HG03103 (cell line): Measurements from ENCODE around the gene NSMCE4A.
"Not testable (repeated sequence)": the region's sequence is repeated elsewhere in the genome, so short reads cannot be mapped to it uniquely, and the experiment has no call there.

Source experiments
- ATAC-seq: cut with Tn5 transposase; IDR thresholded peaks from one replicate; pipeline ENCODE4 v1.9.1; 2021; ENCODE audit warnings: low read depth; ENCODE audit not compliant: unreplicated experiment

Gene NSMCE4A

DNA sequence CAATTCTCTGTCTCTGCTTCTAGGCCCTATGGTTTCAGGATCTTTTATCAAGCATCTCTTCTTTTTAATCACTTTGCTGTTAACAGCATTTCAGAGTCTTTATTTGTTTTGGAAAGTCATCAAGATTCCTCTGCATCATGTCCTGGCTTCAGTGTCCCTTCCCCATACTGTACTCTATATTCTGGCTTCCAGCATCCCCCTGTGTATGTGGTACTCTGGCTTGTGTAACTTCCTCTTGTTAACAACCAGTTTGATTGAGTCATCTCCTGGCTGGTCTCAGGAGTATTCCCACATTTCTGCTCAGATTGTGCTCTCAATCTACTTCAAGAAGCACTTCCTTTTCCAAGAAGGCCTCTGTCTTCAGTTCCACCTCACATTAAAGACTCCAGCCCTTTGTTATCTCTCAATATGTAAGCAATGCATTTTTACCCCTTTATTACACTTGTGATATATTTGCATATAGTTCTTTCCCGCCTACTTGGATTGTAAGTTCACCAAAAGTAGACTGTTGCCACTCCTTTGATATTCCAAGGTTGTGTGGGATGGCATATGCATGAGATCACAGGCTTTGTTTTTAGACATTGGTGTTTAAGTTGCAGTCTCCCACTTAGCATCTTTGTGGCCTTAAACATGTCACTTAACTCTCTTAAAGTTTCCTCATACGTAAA is 32.1 kb downstream of the NSMCE4A start:
- no peak for ATAC-seq

DNA sequence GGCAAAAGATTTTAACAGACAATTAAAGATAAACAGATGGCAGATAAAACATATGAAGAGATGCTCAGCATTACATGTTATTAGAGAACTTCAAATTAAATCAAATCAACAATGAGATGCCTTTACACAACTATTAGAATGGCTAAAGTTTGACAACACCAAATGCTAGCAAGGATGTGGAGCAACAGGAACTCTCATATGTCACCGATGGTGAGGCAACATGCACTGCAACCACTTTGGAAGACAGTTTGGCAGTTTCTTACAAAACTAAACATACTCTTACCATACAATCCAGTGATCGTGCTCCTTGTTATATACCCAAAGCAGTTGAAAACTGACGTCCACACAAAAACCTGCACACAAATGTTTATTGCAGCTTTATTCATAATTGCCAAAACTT is 33.5 kb downstream of the NSMCE4A start:
- no peak for ATAC-seq

DNA sequence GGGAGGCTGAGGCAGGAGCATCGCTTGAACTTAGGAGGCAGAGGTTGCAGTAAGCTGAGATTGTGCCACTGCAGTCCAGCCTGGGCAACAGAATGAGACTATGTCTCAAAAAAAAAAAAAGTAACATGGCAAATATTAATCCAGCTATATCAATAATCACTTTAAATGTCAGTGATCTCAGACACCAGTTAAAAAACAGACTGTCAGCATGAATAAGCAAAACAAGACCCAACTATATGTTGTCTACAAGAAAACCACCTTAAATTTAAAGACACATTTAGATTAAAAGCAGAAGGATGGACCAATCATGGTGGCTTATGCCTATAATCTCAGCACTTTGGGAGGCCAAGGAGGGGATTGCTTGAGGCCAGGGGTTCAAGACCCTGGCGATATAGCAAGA is 38.7 kb downstream of the NSMCE4A start:
- no peak for ATAC-seq

DNA sequence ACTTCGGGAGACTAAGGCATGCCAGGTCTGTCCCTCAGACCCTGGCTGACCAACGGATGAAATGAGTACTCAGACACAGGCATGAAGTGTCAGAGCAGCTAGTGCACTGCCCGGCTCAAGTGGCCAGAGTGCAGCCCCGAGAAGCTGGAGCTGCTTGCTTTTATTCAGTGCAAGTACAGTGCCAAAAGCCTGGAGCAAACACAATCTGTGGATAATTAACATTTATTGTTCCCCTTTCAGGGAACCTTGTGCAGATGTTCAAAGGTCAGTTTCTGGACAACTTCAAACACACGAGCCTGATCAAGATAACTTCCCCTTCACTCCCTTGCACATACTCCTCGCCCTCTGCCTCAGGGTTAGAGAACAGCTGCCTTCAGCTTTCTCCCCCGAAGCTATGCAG is 39.3 kb downstream of the NSMCE4A start:
- ATAC-seq: no peak

DNA sequence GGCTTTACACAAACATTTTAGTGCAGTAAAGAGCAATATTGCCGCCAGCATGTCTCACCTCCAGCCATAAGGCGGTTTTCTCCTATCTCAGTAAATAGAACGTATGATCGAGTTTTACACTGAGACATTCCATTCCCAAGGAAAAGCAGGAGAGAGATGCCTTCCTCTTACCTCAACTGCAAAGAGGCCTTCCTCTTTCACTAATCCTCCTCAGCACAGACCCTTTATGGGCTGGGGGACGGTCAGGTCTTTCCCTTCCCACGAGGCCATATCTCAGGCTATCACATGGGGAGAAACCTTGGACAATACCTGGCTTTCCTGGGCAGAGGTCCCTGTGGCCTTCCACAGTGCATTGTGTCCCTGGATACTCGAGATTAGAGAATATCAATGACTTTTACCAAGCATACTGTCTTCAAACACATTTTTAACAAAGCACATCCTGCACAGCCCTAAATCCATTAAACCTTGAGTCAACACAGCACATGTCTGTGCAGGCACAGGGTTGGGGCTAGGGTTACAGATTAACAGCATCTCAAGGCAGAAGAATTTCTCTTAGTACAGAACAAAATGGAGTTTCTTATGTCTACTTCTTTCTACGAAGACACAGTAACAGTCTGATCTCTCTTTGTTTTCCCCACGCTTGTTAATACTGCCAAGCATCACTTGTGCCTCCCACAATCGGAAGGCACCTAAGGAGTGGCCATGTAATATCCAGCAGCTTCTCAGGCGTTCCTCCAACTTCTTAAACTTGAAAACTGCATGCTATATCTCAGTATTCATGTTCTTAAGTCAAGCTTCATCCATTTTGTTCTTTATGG is 44.5 kb downstream of the NSMCE4A start:
- not testable (repeated sequence) for ATAC-seq

DNA sequence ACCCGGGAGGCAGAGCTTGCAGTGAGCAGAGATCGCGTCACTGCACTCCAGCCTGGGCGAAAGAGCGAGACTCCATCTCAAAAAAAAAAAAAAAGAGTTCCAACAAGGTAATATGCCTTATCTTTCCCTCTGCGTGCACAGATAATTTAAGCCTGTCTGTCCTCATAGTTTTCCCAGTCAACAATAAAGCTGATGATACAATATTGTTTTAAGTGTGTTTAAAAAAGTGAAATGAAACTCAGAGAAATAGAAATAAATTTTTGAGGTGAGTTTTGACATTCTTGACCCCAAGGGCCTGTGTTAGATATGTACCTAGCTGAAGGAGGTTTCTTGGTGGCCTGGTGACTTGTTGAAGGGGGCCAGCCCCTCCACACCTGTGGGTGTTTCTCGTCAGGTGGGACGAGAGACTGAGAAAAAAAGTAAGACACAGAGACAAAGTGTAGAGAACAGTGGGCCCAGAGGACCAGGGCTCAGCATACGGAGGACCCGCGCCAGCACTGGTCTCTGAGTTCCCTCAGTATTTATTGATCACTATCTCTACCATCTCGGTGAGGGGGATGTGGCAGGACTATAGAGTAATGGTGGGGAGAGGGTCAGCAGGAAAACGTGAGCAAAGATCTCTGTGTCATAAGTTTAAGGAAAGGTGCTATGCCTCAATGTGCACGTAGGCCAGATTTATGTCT is 45.3 kb downstream of the NSMCE4A start:
- not testable (repeated sequence) for ATAC-seq

DNA sequence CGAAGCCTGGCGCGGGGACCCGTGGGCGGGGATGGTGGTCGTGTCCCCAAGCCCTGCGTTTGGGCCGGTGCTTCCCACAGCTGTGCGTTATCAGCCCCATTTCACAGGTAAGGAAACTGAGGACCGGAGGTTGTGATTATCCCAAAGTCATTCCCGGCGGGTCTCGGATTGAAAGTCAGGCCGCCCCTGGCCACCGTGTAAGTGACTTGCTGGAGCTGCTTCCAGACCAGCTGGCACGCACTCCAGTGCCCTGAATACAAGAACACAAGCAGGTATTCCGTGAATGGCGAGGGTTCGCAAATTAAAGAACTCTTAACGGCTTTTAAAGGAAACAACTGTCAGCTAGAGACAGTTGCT is 46.5 kb downstream of the NSMCE4A start:
- peak; percentile 5 for ATAC-seq

DNA sequence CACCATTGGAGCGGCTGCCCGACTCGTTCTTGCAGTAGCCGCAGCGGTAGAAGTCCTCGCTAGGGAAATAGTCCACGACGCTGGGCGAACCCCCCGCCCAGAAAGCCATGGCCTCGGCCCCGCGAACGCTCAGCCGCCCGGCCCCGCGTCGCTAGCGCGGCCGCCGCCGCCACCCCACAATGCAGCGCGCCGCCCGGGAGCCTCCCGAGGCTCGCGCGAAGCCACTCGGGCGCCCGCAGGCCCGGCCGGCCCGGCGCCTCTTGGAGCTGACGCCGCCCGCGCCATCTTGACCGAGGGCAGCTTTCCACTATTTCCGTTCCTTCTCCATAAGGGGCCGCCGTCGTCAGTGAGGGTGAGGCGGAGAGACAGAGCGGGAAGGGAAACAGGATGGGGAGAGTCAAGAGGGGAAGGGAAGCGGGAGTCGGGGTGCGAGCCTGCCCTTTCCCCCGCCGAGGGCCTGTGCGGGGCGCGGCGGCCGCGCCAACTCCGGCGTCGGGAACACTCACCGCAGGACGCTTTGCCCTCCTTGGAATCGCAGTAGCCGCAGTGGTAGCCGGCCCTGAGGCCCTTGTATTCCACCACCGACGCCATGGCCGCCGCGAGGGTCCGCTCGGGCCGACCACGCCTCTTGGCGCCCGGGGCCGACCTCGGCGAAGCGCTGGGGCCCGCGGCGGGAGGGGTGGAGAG is 47.0 kb downstream of the NSMCE4A start, which contains the start of gene ATE1:
Gene ATE1, minus strand, starts transcription at position 191 of the 687 bp plus-strand sequence. Its CDS starts 82 bp downstream, at position 109.
- ATAC-seq: peak; percentile 73

DNA sequence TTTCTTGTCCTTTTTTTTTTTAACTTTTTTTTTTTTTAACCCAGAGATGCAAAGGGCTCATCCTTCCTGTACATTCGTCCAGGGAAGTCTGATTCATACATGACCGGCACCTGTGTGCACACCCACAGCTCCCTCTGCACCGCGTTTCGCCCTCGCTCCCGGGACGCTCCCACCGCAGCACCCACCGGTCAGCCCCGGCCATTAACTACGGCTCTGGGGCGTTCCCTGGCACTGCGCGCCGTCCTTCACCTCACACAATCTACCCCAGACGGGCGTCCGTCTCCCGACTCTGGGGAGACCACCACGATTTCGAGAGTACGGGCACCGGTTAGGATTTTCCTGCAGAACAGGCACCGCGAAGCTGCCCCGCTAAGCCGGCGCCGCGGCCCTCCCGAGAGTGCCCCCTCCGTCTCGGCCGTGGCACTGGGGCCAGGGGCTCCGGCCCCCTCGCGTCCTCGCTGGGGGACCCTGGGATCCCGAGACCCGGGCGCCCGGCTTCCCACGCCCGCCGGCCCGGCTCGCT is 47.6 kb downstream of the NSMCE4A start:
- peak; percentile 28 for ATAC-seq

DNA sequence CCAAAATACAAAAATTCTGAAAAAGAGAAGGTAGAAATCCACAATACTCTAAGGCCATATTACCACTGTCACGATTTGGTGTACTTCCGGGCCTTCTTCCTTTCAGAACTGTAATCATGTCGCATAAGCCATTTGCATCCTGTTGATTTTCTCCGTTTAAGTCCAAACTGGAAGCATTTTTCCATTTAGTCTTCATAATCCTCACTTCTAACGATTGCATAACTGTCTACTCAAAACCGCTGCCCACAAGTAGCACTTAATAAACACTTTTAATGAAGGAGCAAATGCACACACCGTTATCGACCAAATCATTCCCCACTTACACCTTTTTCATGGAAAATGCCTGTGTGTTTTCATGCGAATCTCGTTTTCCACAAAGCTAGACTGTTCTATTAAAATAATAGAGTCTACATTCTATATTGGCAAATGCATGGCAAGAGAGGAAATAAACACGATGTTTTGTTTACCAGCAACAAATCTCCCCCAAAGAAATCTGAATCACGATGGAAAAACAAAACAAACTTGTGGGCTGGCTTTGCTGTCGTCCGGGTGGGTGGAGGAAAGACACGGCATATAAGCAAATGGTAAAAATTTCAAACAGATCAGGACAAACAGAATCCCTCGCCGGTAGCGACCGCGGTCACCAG is 48.2 kb downstream of the NSMCE4A start:
- ATAC-seq: peak; percentile 1

DNA sequence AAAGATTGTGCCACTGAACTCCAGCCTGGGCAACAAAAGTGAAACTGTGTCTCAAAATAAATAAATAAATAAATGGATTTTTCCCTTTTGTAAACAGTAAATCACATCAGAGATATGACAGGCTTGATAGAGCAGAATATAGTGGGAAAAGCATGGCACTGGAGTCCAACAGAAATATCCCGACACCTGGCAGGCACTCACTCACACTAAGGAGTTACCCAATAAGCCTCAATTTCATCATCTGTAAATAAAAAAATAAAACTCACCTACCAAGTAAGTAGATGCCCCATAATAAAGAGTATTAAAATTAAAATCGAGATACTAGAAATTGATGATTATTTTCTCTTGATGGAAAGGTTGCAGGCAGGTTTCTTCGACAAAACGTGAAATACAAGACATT is 48.9 kb downstream of the NSMCE4A start:
- no peak for ATAC-seq

DNA sequence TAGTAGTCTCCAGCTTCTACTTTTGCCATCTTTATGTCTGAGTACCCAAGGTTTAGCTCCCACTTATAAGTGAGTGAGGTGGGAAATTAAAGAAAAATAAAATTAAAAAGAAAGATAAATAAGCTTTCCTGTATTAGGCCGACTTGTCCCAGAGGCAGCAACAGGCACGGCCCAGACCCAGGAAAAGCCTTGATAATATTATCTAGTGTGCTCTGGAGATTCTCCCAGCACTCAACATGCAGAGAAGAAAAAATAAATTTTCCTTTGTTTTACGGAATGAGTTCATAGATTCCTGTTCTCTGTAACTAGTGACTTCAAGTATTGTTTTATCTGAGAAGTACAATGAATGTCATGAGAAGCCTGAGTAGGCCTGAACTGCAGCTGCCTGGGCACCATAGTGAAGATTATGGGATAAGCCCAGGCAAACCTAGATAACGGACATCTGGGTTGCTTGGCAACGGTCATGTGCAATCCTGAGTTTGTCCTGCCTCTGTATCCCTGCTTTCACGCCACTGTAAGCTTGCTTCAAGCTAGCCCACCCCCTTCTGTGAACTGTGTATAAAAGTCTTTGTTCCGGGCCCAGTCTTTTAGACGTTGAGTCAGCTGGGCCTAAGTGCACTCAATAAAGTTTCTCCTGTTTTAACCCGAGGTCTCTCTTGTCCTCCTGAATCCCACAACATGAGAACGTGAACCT is 53.6 kb downstream of the NSMCE4A start:
- no peak for ATAC-seq

DNA sequence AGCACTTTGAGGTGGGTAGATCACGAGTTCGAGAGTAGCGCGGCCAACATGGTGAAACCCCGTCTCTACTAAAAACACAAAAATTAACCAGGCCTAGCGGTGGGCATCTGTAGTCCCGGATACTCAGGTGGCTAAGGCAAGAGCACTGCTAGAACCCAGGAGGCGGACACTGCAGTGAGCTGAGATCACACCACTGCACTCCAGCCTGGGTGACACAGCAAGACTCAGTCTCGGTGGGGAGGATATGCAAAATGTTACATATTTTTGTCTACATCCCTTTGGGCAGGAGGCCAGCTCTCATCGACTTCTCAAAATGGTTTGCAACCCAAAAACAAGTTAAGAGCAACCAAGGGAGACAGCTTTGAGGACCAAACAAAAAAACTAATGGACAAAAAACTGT is 55.4 kb downstream of the NSMCE4A start:
- no peak for ATAC-seq

DNA sequence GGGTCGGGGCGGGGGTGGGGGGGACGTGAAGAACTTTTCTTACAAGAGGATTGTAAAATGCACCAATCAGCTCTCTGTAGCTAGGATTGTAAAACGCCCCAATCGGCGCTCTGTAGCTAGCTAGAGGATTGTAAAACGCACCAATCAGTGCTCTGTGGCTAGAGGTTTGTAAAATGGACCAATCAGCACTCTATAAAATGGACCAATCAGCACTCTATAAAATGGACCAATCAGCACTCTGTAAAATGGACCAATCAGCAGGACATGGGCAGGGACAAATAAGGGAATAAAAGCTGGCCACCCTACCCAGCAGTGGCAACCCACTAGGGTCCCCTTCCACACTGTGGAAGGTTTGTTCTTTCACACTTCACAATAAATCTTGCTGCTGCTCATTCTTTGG is 56.2 kb downstream of the NSMCE4A start:
- ATAC-seq: not testable (repeated sequence)

DNA sequence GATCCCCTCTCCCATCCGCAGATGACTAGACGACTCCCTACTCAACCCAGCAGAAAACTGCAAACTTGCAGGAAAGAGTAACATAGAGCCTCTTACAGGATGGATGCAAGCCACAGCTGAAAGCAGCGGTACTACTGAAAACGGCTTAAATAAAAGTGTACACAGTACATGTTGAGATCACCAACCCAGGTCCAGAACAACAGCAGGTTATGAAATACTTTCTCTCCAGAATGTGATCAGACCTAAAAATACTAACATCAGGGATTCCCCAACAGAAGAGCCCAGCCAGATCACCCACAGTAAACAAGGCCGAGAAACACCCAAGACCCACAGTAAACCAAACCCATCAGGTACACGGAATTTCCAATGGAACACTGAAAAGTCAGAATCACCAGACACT is 60.4 kb downstream of the NSMCE4A start:
- no peak for ATAC-seq

DNA sequence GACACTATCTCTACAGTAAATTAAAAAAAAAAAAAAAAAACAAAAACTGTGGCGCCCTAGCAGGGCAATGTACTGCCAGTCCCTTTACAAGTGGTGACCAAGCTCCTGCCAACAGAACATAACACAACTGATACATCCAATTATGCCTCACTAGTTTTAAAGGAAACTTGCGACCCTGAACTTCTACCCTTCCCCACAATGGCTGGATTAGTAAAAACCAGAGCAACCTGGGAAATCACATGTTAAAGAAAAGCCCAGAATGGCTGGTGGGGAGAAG is 63.7 kb downstream of the NSMCE4A start:
- ATAC-seq: no peak

DNA sequence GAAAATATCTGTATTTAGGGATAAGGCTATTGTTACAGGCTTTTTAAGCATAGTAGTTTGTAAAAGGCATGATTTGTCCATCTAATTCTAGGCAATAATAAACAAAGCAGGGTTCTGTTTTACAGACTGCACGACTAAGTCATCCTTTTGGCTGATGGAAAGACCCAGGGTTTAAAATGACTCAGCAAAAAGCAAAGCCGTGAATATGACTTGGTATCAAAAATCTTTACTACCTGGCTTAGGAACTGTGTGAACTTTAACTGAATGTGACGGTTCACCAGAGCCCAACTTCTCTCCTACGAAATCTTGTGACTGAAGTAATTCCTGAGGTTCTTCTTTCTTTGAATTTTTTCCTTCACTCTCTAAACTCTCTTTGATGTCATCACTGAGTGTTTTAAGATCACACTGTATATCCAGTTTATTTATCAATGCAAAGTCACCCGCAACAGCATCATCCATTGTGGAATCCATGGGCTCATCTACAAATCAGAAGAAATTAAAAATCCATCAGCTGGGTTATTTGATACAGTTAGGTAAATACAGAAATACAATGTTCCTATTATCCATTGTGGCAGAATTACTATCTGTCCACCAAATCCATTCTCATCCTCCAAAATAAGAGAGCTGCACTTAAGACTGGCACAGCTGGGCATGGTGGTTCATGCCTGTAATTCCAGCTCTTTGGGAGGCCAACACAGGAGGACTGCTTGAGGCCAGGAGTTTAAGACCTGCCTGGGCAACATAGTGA is 64.2 kb downstream of the NSMCE4A start:
- ATAC-seq: peak; percentile 75
